Stomach smooth muscle (tissue), 2 donors: ENCODE data around the gene PEX5.
"Not testable (repeated sequence)": the region's sequence is repeated elsewhere in the genome, so short reads cannot be mapped to it uniquely, and the experiment has no call there.

Experiments used
- H3K27ac ChIP-seq: one replicate; pipeline ENCODE4 v1.7.0; 2013; ENCODE audit warnings: mild to moderate bottlenecking, low read length, inconsistent platforms
- H3K27me3 ChIP-seq, 2 donors: one replicate each; pipeline ENCODE4 v1.7.0; 2013; ENCODE audit warnings: low read length in 2 of 2; ENCODE audit not compliant: insufficient read depth in 2 of 2, control insufficient read depth in 1 of 2
- H3K36me3 ChIP-seq, 2 donors: one replicate each; pipeline ENCODE4 v1.7.0; 2013; ENCODE audit warnings: low read length in 2 of 2; ENCODE audit not compliant: control insufficient read depth in 2 of 2, insufficient read depth in 2 of 2
- H3K4me1 ChIP-seq: one replicate; pipeline ENCODE4 v1.7.0; 2013; ENCODE audit warnings: low read length; ENCODE audit not compliant: control insufficient read depth, insufficient read depth
- H3K4me3 ChIP-seq, 2 donors: one replicate each; pipeline ENCODE4 v1.7.0; 2013; ENCODE audit warnings: low read length in 2 of 2
- H3K9ac ChIP-seq, 2 donors: one replicate each; pipeline ENCODE4 v1.7.0; 2013; ENCODE audit warnings: low read length in 2 of 2, mild to moderate bottlenecking in 1 of 2
- H3K9me3 ChIP-seq, 2 donors: one replicate each; pipeline ENCODE4 v1.7.0; 2013; ENCODE audit warnings: low read length in 2 of 2; ENCODE audit not compliant: control insufficient read depth in 2 of 2
- donor health status: healthy.
- donor health status: Pancreatic carcinoma.

The PEX5 gene

DNA sequence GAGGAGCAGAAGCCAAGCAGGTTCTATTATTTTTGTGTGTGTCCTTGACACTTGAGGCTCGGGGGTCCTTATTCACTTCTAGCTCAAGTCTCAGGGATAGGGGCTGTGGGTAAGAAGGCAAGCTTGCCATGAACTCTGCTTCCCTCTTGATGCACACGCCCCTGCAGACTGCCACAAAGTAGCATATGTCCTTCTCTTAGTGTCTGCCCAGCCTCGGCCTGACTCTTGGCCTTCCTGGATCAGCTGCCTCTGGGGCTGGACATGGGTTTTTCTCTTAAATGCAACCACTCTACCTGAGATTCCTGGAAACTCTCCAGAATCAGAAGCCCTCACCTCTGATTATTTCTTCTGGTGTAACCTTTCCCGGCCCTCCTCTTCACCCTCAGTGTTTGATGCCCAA is 28.2 kb upstream of the PEX5 start:
- Histone ChIP-seq H3K27ac (no peak overlapping the region), H3K4me3 (no peak overlapping the region)

DNA sequence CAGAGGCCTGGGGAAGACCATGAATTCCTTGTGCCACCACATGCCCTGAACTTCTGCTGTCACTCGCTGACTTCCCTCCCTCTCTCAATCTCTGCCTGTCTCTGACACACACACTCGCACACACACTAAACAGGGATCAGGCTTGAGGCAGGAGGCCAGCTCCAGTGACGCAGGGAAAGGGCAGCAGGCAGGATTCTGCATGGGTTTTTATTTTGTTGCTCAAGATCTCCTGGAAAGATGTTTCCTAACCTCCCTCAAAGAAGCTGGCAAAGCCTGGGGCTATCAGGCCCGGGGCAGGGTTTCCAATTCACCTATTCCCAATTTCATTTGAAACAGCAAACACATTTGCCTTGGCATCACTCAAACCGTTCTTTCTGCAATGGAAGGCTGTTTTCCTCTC is 27.7 kb upstream of the PEX5 start:
- H3K36me3 ChIP-seq: peaks cover 0 to 2% of the 10 kb centered on the region in 2 donors
- H3K9ac ChIP-seq: no peak overlapping the region
- H3K27ac ChIP-seq: no peak overlapping the region
- peaks cover 4% of the 10 kb centered on the region for H3K4me1 ChIP-seq
- no peaks in the 10 kb centered on the region for H3K9me3 ChIP-seq
- H3K4me3 ChIP-seq: no peak overlapping the region
- H3K27me3 ChIP-seq: peaks cover 6 to 10% of the 10 kb centered on the region in 2 donors

More for the DNA sequence above, 28.2 kb upstream of the PEX5 start:
- H3K9ac ChIP-seq: no peak overlapping the region
- peaks cover 4% of the 10 kb centered on the region for H3K4me1 ChIP-seq
- H3K27me3 ChIP-seq: peaks cover 6 to 10% of the 10 kb centered on the region in 2 donors
- peaks cover 0 to 2% of the 10 kb centered on the region in 2 donors for H3K36me3 ChIP-seq
- no peaks in the 10 kb centered on the region for H3K9me3 ChIP-seq

DNA sequence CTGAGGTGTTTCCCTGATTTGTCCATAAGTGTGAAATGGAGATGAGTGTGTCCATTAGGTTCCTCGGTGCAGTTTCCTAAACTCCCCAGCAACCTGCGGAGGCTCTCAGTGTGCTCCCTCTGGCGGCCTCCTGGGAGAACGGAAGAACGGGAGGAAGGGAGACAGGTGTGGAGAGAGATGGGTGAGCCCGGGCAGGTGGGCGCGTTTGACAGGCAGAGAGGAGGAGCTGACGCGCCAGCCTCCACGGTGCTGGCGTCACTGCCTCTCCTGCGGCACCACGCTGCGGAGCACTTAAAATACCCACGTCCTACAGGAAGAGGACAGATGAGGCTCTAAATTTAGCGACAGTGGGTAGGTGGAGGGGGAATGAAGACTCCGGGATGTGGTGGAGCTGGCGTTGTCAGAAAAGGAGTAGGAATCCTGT is 26.8 kb upstream of the PEX5 start:
- Histone ChIP-seq H3K27me3 (peaks cover 6 to 10% of the 10 kb centered on the region in 2 donors), H3K4me1 (peaks cover 4% of the 10 kb centered on the region), H3K4me3 (peak overlapping the region in 1 of 2 donors; percentile 29), H3K9ac (no peak overlapping the region), H3K36me3 (no peaks in the 10 kb centered on the region), H3K27ac (no peak overlapping the region), H3K9me3 (no peaks in the 10 kb centered on the region)

DNA sequence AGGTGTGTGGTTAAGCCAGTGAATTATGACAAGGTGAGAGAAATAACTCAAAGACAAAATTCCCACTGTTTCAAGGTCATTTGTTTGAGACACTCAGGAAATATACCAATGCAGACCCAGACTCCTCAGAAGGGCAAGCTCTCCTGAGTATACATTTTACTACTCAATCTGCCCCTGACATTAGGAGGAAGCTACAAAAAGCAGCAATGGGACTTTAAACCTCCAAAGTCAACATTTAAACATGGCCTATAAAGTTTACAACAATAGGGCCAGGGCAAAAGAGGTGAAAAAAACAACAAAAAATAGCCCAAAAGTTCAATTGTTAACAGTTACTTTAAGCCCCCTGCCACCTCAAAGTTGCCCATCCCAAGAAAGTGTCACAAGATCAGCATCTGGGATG is 19.5 kb upstream of the PEX5 start:
- Histone ChIP-seq H3K4me3 (no peak overlapping the region), H3K27me3 (no peaks in the 10 kb centered on the region), H3K36me3 (no peaks in the 10 kb centered on the region), H3K4me1 (no peaks in the 10 kb centered on the region), H3K9me3 (no peaks in the 10 kb centered on the region), H3K27ac (no peak overlapping the region), H3K9ac (no peak overlapping the region)

DNA sequence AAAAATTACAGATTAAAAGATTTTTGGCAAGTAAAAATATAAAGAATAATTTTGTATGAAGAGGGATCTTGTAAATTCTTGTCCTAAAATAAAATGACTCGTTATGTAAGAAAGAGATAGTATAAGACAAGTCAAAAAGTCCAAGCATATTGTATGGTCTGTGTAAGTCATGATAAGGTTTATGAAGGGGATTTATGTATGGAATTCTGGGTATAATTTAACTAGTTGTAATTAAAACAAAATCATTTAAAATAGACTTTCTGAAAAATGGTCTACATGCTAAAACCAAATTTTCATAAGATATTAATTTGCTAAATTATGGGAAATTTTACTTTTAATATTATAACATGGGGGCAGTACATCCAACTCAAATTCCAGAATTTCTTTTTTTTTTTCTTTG is 17.6 kb upstream of the PEX5 start:
- H3K27ac ChIP-seq: no peak overlapping the region
- H3K4me1 ChIP-seq: no peaks in the 10 kb centered on the region
- H3K4me3 ChIP-seq: no peak overlapping the region
- peaks cover 0 to 2% of the 10 kb centered on the region in 2 donors for H3K27me3 ChIP-seq
- no peaks in the 10 kb centered on the region for H3K36me3 ChIP-seq
- no peak overlapping the region for H3K9ac ChIP-seq
- no peaks in the 10 kb centered on the region for H3K9me3 ChIP-seq

DNA sequence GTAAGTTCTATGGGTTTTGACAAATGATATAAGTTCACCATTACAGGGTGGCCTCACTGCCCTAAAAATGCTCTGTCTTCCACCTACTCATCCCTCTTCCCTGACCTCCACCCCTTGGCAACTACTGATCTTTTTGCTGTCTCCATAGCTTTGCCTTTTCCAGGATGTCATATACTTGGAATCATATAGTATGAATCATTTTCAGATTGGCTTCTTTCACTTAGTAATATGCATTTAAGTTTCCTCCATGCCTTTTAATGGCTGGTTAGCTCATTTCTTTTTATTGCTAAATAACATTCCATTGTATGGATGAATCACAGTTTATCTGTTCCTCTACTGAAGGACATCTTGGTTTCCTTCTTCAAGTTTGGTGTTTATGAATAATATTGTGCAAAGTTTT is 14.0 kb upstream of the PEX5 start:
- Histone ChIP-seq H3K36me3 (no peaks in the 10 kb centered on the region), H3K4me1 (no peaks in the 10 kb centered on the region), H3K4me3 (no peak overlapping the region), H3K9me3 (no peaks in the 10 kb centered on the region), H3K9ac (no peak overlapping the region), H3K27me3 (peaks cover 0 to 3% of the 10 kb centered on the region in 2 donors), H3K27ac (no peak overlapping the region)

DNA sequence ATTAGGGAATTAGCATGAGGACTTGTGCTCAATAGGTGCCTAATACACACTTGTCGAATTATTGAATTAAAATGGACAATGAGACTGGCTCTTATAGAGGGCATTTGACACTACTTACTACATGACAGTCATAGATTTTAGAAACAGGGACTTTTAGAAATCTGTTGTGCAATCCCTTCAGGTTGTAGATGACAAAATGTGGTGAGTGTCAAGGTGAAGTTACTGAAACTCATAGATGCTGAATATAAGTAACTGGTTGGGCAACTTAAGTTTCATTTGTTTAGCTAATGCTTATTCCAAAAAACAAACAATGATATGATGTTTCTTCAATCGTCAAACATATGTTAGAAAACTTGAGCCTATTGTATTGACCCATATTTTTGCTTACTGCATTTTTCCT is 12.9 kb upstream of the PEX5 start:
- Histone ChIP-seq H3K27ac (no peak overlapping the region), H3K36me3 (no peaks in the 10 kb centered on the region)

DNA sequence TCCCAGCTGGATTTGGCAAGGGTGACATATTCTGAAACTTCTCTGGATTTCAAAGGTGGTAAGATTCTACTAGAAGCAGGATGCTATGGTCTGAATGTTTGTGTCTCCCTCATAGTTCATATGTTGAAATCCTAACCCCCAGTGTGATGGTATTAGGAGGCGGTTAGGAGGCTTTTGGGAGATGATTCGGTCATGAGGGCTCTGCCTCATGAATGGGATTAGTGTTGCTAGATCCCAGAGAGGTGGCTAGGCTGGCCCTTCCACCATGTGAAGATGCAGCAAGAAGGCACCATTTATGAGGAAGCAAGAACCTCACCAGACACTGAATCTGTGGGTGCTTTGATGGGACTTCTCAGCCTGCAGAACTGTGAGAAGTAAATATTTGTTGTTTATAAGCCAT is 11.0 kb upstream of the PEX5 start:
- peaks cover 0 to 5% of the 10 kb centered on the region in 2 donors for H3K27me3 ChIP-seq

More for the DNA sequence above, 12.9 kb upstream of the PEX5 start:
- Histone ChIP-seq H3K4me3 (no peak overlapping the region), H3K9me3 (no peaks in the 10 kb centered on the region), H3K9ac (no peak overlapping the region), H3K27me3 (peaks cover 0 to 5% of the 10 kb centered on the region in 2 donors), H3K4me1 (no peaks in the 10 kb centered on the region)

DNA sequence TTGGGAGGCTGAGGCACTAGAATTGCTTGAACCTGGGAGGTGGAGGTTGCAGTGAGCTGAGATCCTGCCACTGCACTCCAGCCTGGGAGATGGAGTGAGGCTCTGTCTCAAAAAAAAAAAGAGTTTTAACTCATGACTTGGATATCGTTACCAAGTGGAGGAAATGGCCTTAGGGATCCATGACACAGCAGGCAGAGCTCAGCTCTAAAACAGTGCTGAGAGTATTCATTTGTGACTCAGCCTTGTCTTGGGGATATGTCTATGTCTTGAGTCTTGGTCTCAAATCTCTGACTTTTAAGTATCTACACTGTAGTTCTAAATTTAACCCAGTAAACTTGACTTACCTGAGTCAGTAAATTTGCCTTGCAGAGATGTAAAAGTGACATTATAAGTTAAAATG is 8.8 kb upstream of the PEX5 start:
- H3K4me3 ChIP-seq: no peak overlapping the region
- no peak overlapping the region for H3K9ac ChIP-seq
- H3K27me3 ChIP-seq: peaks cover 0 to 3% of the 10 kb centered on the region in 2 donors
- no peak overlapping the region for H3K27ac ChIP-seq
- no peaks in the 10 kb centered on the region for H3K36me3 ChIP-seq
- no peaks in the 10 kb centered on the region for H3K9me3 ChIP-seq
- no peaks in the 10 kb centered on the region for H3K4me1 ChIP-seq

More for the DNA sequence above, 11.0 kb upstream of the PEX5 start:
- Histone ChIP-seq H3K4me1 (no peaks in the 10 kb centered on the region), H3K27ac (no peak overlapping the region), H3K9me3 (no peaks in the 10 kb centered on the region), H3K4me3 (no peak overlapping the region), H3K9ac (no peak overlapping the region), H3K36me3 (no peaks in the 10 kb centered on the region)

DNA sequence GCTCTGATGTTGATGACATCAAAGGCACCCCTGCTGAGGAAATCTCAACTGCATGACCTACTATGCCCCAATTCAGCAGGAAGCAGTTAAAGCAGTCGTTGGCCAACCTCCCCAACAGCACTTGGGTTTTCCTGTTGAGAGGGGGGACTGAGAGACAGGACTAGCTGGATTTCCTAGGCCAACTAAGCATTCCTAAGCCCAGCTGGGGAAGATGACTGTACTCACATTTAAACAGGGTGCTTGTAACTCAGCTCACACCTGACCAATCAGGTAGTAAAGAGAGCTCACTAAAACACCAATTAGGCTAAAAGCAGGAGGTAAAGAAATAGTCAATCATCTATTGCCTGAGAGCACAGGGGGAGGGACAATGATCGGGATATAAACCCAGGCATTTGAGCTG is 3.4 kb upstream of the PEX5 start:
- H3K4me3 ChIP-seq, H3K27me3 ChIP-seq, H3K9ac ChIP-seq, H3K27ac ChIP-seq, H3K36me3 ChIP-seq, H3K9me3 ChIP-seq: not testable (repeated sequence)
- H3K4me1 ChIP-seq: peaks cover 22% of the 10 kb centered on the region

DNA sequence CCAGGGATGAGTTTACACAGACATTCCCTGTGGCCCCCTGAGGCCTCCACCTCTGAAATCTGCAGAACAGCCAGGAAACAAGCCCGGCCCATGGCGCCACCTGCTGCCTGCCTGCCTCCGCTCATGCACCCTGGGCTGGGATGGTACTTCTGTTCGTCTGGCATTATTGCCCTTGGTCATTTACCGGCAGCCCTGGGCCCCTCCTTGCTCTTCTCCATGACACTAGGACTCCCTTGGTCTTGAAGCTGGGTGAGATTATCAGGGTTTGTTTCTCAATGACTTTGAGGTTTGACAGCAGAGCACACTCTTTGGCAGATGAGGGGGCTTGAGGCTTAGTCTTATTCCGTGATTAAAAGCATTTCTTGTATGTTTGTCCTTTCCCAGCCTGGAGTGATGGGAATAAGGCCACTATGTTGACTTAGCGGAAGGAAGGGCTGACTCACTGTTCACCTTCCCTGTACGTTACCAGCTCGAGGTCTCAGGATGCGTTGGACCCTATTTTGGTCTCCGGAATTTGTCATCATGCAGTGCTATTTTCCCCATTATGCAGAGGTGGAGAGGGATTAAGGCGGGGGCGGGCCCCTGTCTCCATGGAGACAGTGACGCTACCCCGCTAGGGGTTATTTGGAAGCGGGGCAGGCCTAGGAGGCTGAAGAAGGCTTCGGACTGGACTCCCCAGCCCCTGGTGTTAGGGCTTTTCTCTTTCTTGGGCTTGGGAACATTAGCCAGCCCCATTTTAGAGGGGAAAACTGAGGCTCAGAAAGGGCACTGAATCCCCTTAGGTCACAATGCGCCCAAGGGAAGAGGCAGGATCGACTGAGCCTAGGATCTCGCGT is 706 bp upstream of the PEX5 start:
- peak overlapping the region; percentile 95 to 96 for H3K4me3 ChIP-seq
- H3K4me1 ChIP-seq: peaks cover 22% of the 10 kb centered on the region
- no peaks in the 10 kb centered on the region for H3K27me3 ChIP-seq
- peak overlapping the region; percentile 94 for H3K27ac ChIP-seq
- no peaks in the 10 kb centered on the region for H3K9me3 ChIP-seq
- peaks cover 0 to 2% of the 10 kb centered on the region in 2 donors for H3K36me3 ChIP-seq
- H3K9ac ChIP-seq: peak overlapping the region; percentile 98 to 99
